Esophagus squamous epithelium (tissue), 4 donors: ENCODE measurements around the gene PPID.

Source experiments
- POLR2A ChIP-seq, 4 donors: fragments of 450-650 bp; IDR thresholded peaks; one replicate each; pipeline ENCODE4 v1.6.1; 2017; ENCODE audit warnings: antibody characterized with exemption in 4 of 4, mild to moderate bottlenecking in 4 of 4, moderate library complexity in 3 of 4
- TF ChIP-seq, protein P1 (sequence below), 6 experiments: fragments of 450-650 bp in 4 of 6; fragments of 200-600 bp in 2 of 6; sonication (generic) in 2 of 6; IDR thresholded peaks; one replicate each; pipeline ENCODE4 v1.5.1; 2016 to 2019; ENCODE audit warnings: antibody characterized with exemption in 6 of 6, mild to moderate bottlenecking in 4 of 6, moderate library complexity in 4 of 6

- no peak for TF ChIP-seq POLR2A (IDR thresholded peaks at IDR 0.05)
- TF ChIP-seq, protein P1, sequence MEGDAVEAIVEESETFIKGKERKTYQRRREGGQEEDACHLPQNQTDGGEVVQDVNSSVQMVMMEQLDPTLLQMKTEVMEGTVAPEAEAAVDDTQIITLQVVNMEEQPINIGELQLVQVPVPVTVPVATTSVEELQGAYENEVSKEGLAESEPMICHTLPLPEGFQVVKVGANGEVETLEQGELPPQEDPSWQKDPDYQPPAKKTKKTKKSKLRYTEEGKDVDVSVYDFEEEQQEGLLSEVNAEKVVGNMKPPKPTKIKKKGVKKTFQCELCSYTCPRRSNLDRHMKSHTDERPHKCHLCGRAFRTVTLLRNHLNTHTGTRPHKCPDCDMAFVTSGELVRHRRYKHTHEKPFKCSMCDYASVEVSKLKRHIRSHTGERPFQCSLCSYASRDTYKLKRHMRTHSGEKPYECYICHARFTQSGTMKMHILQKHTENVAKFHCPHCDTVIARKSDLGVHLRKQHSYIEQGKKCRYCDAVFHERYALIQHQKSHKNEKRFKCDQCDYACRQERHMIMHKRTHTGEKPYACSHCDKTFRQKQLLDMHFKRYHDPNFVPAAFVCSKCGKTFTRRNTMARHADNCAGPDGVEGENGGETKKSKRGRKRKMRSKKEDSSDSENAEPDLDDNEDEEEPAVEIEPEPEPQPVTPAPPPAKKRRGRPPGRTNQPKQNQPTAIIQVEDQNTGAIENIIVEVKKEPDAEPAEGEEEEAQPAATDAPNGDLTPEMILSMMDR (IDR thresholded peaks at IDR 0.05): no peak
Observed at GRCh38 chr4:158671665-158671914, 51.6 kb downstream of the PPID start, which contains the start of gene C4orf46.
